ENCODE results near the gene SUN5. TPM values are rescaled to one million over a fixed set of nuclear protein-coding genes. Genes with fewer than 3 reads are reported as not detected.
A peak's percentile ranks its signal among the peaks of the same experiment; 100 is the strongest.

The SUN5 gene
- total and polyA plus RNA-seq, 4 donors = not detected

- no peaks in the 10 kb centered on the region for H3K9me3 ChIP-seq (ENCODE audit: control insufficient read depth in 4 of 4, low read length in 3 of 4)
- 82% methylated on average over 13 of the region's 13 CpGs for WGBS
- H3K36me3 ChIP-seq (ENCODE audit: control insufficient read depth in 4 of 4, insufficient read depth in 3 of 4, low read depth in 1 of 4, low read length in 3 of 4) = no peaks in the 10 kb centered on the region
- no peak overlapping the region for H3K9ac ChIP-seq (ENCODE audit: low read depth in 1 of 2, low read length in 2 of 2)
- H3K27me3 ChIP-seq (ENCODE audit: control insufficient read depth in 4 of 4, insufficient read depth in 4 of 4, low read length in 3 of 4) = no peaks in the 10 kb centered on the region
- H3K27ac ChIP-seq (ENCODE audit: low read depth in 1 of 2, low read length in 2 of 2) = peak overlapping the region in 1 of 2 donors; percentile 40
- no peaks in the 10 kb centered on the region for H3K4me1 ChIP-seq (ENCODE audit: control insufficient read depth in 4 of 4, insufficient read depth in 4 of 4, low read length in 3 of 4)
- TF ChIP-seq JUND (IDR thresholded peaks at IDR 0.05) (no peak), MAX (IDR thresholded peaks at IDR 0.05) (no peak), TAF1 (conservative IDR thresholded peaks at IDR 0.05) (no peak), ZBTB33 (IDR thresholded peaks at IDR 0.05) (no peak), RXRA (IDR thresholded peaks at IDR 0.05) (no peak), ATF3 (IDR thresholded peaks at IDR 0.05) (no peak), FOXA1 (IDR thresholded peaks at IDR 0.05) (no peak), FOXA2 (IDR thresholded peaks at IDR 0.05) (no peak), RAD21 (IDR thresholded peaks at IDR 0.05) (no peak), NR2F2 (IDR thresholded peaks at IDR 0.05) (no peak), SP1 (IDR thresholded peaks at IDR 0.05) (no peak), CTCF (IDR thresholded peaks at IDR 0.05; ENCODE audit: low read depth, low read length, missing input control) (no peak), REST (IDR thresholded peaks at IDR 0.05) (no peak), GABPA (IDR thresholded peaks at IDR 0.05 in 1 of 2, conservative IDR thresholded peaks at IDR 0.05 in 1 of 2) (no peak), HNF4A (conservative IDR thresholded peaks at IDR 0.05) (no peak)
- DNase-seq (ENCODE audit: low spot score) = peak; percentile 29
- no peak overlapping the region for H3K4me3 ChIP-seq (ENCODE audit: low read depth in 1 of 3, low read length in 3 of 3)
These were observed 31.8 kb downstream of the SUN5 start for GRCh38 chr20:32972181-32973076.
